Stimulated activated CD4-positive, alpha-beta T cell treated with anti-CD3 and anti-CD28 coated beads, TNF-alpha, amount 100 ng/mL, for 48 hours (primary cell): Measurements from ENCODE around the gene ADARB1.
"Not testable (repeated sequence)": the region's sequence is repeated elsewhere in the genome, so short reads cannot be mapped to it uniquely, and the experiment has no call there.

Source experiments
- DNase-seq, 3 donors: peaks; one replicate each; pipeline ENCODE4 v3.0.0-alpha.2; 2020; ENCODE audit warnings: low read depth in 3 of 3

Gene ADARB1

DNA sequence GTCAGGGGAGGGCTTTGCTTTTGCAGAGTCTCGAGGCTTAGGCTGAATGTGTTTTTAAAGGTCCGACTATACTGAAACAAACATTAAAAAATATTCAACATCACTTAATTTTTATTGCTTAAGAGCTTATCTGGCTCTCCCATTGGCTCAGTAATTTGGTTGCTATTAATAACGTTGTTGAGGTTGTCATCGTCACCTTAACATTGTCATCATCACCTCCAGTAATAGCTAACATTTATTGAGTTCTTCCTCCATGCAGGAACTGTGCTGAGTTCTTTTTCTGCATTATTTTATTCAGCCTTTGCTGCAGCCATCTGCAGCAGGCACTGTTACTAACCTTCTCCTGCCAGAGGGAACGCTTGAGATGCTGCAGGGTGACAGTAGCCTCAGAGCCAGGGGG lies 40.1 kb downstream of the ADARB1 start:
- DNase-seq = no peak

DNA sequence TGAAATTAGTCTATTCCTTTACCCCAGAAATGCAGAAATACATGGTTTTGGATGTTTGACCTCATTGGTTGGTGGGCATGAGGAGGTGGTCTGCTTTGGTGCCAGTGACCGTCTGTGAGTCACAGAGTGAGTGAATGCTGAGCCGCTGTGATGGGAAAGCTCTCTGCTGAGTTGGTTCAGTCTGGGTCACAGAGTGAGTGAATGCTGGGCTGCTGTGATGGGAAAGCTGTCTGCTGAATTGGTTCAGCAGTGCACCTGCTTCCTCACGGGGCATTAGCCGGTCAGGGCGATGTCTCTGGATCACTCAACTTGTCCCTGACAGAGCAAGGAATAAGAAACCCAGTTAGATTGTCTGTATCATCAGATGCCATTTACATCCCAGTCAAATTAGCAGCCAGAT lies 40.8 kb downstream of the ADARB1 start:
- no peak for DNase-seq

DNA sequence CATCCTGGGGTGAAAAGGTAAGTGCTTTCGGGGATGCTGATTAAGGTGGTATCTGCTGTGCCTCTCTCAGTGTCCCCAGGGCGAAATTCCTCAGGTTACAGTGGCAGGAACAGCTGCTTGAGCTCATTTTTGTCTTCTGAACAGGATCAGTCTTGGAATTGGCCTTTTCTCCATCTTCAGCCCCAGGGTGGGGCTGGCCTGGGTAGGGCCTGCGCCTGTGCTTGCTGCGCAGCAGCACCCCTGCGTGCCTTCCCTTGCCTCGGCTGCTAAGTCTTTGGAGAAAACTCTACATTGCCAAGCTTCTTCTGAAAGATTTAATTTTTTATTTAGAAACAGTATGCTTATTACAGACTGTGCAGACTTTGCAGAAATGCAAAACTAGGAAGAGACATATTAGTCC lies 41.7 kb downstream of the ADARB1 start:
- DNase-seq = no peak

DNA sequence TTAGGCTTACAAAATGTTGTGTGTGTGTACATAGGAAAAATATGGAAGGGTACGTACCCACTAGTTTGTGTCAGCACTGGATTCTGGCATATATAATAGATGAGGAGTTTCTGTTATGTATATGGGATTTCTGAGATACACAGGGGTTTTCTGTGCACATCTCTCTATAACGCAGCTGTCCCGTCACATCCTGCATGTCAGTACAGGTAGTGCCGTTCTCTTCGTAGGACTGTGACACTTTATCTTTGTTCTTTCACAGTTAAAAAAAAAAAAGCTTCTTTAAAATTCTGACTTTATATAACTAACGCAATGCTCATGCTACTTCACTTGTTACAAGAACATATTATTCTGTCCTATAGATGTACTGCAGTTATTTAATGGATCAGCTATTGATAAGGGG lies 42.9 kb downstream of the ADARB1 start:
- DNase-seq = no peak

DNA sequence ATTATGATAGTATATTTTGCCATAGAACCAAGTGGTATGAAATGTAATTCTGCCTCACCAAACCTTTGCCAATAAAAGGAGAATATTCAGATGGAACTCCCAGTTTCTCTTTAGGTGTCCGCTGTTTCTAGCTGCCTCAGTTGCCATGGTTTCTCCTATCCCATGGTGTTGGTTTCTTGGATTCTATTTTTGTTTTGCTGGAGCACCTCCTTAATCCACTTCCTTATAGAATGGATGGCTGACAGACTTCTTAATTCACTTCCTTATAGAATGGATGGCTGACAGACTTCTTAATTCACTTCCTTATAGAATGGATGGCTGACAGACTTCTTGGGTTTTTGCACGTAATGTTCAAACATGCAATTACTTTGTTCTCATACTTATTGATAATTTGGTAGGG lies 43.7 kb downstream of the ADARB1 start:
- no peak for DNase-seq

DNA sequence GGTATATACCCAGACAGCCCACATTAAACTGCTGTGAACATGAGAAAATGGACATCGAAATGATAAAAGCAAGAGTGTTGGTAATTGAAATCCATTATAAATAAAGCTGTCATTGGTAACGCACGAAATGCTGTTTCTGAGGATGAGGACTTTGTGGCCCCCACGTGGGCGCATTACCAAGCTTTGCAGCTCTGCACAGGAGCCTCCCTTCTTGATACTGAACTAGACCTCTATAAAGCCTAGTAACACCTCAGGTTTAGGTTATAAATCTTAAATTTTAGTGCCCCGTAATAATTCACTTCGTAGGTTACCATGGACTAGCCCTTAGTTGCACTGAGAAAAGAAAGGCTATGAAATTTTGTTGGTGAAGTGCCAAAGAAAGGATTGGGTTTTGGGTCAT lies 45.4 kb downstream of the ADARB1 start:
- no peak for DNase-seq

DNA sequence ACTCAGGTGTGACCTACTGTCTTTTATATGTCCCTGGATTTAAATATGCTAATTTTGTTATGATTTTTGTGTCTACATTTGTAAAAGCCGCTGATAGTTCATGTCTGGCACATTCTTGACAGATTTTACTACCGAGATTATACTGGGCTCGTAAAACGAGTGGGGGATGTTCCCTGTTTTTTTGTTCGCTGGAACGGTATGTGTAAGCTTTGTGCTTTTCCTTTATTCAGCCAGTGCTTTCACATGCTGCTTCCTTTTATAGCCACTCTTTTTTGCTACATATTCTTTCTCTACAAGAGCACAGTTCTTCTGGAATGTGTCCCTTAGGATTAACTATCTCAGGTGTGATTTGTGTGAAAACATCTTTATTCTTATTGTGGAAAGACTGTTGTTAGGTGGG lies 46.6 kb downstream of the ADARB1 start:
- no peak for DNase-seq

DNA sequence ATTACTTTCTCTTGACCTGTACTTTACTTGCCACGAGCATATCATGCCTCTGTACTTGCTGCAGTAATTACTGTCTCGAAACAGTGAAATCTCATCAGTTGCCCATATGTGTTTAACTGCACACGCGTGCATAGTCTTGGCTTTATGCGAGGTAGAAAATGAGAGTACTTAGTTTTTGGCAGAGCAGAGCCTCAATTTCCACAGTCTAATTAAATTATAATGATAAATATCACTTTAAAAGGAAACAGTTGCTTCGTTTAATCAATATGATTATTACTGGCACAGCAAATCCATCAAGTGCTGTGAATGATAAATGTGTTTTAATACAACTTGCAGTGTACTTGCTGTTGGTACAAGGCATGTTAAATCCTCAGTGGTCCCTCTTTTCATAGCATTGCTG lies 47.6 kb downstream of the ADARB1 start:
- no peak for DNase-seq

DNA sequence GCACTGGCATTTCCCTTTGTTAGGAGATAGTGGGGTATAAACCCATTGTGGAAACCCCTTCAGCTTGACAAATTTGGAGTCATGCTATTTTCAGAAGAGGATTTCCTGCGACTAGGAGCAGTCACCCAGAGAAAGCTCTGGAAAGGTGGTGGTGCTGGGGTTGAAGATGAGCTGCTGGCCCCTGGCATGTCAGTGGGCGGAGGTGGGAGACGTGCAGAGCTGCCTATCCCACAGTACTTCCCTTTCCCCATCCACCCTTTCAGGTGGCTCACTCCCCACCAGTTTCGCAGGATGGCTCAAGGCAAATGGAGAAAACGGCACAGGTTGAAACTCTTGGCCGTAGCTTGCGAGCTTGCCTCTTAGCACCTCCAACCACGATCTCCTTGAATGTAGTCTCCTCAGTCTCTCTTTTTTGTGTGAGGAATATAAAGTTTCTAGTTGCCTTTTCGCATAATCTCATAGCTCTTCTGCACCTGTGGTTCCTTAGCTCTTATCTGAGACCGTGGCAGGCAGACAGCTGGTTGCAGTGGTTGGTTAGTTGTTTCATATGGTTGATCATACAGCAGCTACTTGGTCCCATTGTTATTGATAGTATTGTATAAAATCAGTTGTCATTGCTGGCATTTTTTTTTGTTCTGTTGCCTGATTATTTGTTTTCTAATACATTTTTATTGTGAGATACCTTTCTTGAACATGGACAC lies 48.2 kb downstream of the ADARB1 start:
- DNase-seq = no peak

DNA sequence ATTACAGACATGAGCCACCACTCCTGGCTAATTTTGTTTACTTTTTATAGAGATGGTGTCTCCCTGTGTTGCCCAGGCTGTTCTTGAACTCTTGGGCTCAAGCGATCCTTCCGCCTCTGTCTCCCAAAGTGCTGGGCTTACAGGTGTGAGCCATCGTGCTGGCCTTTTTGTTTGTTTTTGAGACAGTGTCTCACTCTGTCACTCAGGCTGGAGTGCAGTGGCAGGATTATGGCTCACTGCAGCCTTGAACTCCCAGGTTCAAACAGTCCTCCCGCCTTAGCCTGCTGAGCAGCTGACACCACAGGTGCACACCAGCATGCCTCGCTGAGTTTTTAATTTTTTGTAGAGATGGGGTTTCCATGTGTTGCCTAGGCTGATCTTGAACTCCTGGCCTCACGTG lies 49.1 kb downstream of the ADARB1 start:
- DNase-seq = no peak

DNA sequence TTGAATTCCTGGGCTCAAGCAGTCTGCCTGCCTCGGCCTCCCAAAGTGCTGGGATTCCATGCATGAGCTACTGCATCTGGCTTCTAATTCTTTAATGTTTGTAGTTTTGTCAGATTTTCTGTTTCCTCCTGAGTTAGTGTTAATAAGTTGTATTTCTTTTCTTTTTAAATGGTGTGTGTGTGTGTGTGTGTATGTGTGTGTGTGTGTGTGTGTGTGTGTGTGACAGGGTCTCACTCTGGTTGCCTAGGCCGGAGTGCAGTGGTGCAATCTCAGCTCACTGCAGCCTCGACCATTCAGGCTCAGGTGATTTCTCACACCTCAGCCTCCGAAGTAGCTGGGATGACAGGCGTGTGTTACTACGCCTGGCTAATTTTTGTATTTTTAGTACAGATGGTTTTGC lies 50.2 kb downstream of the ADARB1 start:
- DNase-seq = no peak

DNA sequence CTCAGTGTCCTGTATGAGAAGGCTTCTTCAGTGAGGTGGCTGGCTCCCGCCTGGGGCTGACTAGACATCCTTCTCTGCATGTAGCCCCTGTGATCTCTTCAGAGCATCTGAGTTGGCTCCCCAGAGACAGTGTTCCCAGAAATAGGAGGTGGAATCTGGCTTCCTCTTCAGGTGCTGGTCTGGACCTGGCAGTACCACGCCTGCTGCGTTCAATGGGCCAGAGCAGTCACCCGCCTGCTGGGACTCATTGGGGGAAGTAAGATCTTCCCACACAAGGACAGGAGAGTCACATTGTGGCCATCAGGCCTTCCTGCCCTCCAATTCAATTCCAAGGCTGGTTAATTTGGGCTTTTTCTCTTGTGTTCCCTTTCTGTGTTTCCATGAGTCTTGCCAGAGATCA lies 51.0 kb downstream of the ADARB1 start:
- no peak for DNase-seq

DNA sequence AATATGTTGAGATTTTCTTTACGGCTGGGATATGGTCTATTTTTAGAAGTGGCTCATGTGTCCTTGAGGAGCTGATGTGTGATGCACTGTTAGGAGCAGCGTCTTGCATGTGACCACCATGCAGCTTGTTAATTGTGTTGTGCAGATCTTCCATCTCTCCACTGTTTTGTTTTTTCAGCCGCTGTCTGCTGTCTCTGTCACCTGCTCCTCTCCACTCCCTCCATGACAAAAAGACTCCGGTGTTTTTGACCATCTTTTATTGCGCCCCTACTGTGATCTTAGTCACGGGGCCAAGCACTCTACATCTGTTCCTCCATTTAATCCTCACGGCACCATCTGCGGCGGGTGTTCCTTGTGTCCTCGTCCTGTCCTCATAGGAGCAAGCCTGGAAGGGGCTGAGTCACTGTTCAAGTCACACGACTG lies 51.8 kb downstream of the ADARB1 start:
- DNase-seq = no peak

DNA sequence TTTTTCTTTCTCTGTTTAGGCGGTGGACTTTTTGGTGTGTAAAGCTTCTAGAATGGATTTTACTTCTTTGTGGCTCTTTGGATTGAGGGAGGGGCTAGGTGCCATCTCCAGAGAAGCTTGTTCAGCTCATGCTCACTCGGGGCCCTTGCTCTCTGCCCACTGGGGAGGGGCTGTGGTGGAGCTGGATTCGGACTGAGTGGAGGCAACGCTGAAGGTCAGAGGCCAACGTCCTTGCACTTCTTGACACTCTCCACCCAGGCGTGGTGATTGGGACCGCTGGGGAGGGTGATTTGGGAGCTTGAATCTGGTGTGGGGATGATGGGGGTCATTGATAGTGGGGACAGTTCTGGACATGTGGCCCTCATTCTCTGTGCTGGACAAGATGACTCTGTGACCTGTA lies 52.6 kb downstream of the ADARB1 start:
- DNase-seq = no peak

DNA sequence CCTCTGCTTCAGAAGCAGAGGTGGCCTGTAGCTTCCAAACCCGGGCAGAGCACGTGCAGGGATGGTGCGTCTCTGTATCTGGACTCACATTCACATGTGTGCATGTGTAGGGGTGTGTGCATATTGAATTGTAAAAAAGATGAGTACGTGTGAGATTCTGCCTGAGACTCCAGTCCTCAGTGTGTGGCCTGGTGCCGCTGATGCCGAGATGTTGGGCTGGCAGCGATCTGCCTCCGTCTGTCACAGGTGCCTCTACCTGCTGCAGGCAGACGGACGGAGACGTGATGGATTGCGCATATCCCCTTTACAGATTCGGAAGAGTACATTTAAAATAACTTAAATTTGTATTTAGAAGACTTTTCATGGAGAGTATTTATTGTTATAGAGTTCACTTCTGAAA lies 53.6 kb downstream of the ADARB1 start:
- DNase-seq = no peak

DNA sequence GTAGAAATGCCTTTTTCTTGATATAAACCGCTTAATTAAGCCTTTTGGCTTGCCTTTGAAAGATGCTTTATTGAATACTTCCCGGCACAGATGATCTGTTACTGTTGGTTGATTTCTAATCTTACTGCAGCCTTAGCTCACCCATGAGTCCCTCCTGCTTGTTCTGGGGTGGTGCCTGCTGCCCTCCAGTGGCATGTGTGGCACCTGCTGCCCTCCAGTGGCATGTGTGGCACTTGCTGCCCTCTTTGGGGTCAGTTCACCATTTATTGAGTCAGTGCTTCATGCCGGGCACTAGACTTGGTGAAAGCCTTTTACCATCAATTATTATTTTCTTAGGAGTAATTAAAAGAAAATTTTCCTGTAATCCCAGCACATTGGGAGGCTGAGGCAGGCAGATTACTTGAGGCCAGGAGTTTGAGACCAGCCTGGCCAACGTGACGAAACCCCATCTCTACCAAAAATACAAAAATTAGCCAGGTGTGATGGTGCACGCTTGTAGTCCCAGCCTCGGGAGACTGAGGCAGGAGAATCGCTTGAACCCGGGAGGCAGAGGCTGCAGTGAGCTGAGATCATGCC lies 54.3 kb downstream of the ADARB1 start:
- DNase-seq = peak; percentile 55 to 65 (median 63)

DNA sequence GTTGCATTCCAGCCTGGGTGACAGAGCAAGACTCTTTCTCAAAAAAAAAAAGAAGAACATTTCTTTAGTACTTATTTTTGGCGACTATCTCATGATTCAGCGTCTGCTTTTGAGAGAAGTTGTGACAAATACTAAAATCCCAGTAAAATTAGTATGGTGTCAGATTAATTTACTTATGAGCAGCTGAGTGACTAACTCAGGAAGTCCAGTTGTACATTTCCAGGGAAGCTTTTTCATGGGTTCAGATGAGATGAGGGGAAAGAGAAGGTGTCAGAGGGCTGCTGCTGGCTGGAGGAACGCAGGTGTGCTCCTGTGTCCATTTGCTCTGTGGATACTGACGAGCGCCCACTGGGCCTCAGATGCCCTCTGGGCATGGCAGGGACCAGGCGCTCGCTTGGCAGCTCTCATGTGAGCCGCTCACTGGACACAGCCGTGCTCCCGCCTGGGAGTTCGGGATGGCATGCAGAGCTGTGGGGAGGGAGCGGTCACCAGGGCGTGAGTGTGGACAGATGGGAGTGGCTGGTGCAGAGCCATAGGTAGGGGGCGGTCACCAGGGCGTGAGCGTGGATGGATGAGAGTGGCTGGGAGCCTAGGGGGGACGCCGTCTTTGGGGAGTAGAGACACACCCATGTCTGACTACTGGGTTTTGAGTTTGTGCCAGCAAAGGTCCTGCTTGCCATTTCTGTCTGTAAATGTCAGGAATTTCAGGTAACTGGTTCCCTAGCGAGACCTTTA lies 55.0 kb downstream of the ADARB1 start:
- DNase-seq = no peak

DNA sequence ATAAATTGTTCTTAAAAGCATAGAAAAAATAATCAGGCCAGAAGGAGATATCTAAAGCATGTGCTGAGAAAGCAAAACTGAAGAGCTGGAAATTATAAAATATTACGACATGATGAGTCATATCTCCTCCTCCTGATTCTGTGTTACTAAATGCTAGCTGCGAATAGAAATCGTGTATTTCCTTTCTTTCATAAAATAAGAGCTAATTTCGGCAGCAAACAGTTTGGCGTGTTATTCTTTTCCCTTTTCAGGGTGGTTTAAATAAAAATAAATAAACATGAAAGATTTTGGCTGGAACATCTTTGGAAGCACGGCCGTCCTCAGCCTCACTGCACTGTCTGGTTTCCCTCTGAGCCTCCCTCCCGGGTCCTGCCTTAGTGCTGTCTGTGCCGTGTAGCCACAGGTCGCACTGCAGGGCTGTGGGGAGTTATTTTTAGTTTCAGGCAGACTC lies 56.0 kb downstream of the ADARB1 start:
- no peak for DNase-seq

DNA sequence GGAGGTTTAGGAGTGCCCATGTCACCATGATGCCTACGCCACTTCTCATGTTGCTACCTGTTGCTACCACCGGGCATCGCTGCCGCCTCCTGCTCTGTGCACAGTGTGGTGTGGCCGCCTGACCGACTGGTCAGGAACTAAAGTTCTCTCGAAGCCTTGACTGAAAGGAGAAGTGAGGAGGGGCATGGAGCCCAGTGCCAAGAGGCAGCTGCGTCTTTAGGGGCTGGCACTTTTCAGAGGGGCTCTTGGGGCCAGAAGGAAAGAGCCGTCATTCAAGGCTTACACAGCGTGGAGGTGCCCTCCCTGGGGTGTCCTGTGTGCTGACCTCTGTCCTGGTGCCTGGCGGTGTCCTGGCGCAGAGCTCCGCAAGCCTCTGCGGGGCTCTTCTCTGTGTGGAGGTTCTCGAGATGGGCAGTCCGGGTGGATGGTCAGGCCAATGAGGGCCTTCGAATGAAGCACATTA lies 57.2 kb downstream of the ADARB1 start:
- no peak for DNase-seq

DNA sequence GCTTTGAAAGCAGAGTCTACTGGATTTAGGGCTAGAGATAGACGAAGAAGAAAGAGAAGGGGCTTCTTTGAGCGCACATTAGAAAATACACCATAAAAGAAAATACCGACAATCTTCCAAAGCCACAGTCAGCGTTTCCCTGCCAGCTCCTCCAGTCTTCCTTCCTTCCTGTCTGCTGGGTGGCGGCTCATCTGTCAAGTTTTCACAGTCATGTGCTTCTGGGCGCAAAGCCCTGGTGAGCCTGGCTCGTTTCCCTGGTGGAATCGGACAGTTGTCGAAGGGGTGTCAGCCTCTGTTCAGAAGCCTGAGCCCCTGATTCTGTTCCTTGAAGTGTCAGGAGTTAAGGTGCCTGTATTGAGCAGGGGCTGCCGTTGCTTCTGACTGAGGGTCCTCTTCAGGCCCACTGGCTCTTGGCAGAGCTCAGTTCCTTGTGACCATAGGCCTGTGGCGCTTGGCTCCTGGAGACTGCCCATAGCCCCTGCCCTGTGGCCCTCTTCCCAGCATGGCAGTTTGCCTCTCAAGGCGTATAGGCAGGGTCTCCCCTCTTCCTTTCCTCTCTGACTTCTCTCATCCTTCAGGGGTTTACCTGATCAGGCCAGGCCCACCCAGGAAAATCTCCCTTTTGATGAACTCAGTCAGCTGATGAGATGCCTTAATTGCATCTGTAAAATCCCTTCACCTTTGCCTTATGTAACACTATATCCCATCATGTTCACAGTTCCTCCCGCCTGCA lies 58.6 kb downstream of the ADARB1 start:
- DNase-seq = no peak

DNA sequence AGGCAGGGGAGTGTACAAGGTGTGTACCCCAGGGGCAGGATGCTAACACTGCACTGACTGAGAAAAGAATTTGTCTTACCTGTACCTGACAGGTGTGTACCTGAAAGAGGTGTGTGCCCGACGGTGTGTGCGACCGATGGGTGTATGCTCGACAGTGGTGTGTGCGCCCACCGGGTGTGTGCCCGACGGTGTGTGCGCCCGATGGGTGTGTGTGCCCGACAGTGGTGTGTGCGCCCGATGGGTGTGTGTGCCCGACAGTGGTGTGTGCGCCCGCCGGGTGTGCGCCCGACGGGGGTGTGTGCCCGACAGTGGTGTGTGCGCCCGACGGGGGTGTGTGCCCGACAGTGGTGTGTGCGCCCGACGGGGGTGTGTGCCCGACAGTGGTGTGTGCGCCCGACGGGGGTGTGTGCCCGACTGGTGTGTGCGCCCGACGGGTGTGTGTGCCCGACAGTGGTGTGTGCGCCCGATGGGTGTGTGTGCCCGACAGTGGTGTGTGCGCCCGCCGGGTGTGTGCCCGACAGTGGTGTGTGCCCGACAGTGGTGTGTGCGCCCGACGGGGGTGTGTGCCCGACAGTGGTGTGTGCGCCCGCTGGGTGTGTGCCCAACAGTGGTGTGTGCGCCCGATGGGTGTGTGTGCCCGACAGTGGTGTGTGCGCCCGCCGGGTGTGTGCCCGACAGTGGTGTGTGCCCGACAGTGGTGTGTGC lies 59.3 kb downstream of the ADARB1 start:
- not testable (repeated sequence) for DNase-seq
